ENCODE measurements around the gene ALCAM.

- TF ChIP-seq NFIC (IDR thresholded peaks at IDR 0.05) (no peak), MAX (IDR thresholded peaks at IDR 0.05) (no peak), TCF12 (IDR thresholded peaks at IDR 0.05; ENCODE audit: low read depth) (no peak), EP300 (IDR thresholded peaks at IDR 0.05; ENCODE audit: borderline replicate concordance) (peak; percentile 32; the same call in 1 of the 2 replicates), EGR1 (IDR thresholded peaks at IDR 0.05) (no peak), CREB1 (IDR thresholded peaks at IDR 0.05; ENCODE audit: low read depth) (no peak), TEAD4 (IDR thresholded peaks at IDR 0.05) (peak; percentile 55; the same call in 1 of the 2 replicates), CEBPB (IDR thresholded peaks at IDR 0.05) (no peak), RAD21 (IDR thresholded peaks at IDR 0.05; ENCODE audit: low read depth) (no peak), TAF1 (IDR thresholded peaks at IDR 0.05; ENCODE audit: low read depth) (no peak)
- TF ChIP-seq, protein P1, sequence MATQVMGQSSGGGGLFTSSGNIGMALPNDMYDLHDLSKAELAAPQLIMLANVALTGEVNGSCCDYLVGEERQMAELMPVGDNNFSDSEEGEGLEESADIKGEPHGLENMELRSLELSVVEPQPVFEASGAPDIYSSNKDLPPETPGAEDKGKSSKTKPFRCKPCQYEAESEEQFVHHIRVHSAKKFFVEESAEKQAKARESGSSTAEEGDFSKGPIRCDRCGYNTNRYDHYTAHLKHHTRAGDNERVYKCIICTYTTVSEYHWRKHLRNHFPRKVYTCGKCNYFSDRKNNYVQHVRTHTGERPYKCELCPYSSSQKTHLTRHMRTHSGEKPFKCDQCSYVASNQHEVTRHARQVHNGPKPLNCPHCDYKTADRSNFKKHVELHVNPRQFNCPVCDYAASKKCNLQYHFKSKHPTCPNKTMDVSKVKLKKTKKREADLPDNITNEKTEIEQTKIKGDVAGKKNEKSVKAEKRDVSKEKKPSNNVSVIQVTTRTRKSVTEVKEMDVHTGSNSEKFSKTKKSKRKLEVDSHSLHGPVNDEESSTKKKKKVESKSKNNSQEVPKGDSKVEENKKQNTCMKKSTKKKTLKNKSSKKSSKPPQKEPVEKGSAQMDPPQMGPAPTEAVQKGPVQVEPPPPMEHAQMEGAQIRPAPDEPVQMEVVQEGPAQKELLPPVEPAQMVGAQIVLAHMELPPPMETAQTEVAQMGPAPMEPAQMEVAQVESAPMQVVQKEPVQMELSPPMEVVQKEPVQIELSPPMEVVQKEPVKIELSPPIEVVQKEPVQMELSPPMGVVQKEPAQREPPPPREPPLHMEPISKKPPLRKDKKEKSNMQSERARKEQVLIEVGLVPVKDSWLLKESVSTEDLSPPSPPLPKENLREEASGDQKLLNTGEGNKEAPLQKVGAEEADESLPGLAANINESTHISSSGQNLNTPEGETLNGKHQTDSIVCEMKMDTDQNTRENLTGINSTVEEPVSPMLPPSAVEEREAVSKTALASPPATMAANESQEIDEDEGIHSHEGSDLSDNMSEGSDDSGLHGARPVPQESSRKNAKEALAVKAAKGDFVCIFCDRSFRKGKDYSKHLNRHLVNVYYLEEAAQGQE (IDR thresholded peaks at IDR 0.05; ENCODE audit: low read depth) = no peak
Observed at GRCh38 chr3:105402287-105402801, 35.6 kb downstream of the ALCAM start.

Data from Ishikawa (cell line).